ENCODE measurements around the gene GPC5.
"Not testable (repeated sequence)": the region's sequence is repeated elsewhere in the genome, so short reads cannot be mapped to it uniquely, and the experiment has no call there.

The GPC5 gene

GRCh38 chr13:91408971-91409370 lies 10.6 kb downstream of the GPC5 start:
- DNase-seq (ENCODE audit: insufficient read length, low spot score) = no peak
- no peak for TF ChIP-seq CTCF (IDR thresholded peaks at IDR 0.05; ENCODE audit: insufficient read depth, missing control alignments)
- peak; percentile 61 for FAIRE-seq

GRCh38 chr13:91416579-91416978 lies 18.2 kb downstream of the GPC5 start:
- DNase-seq (ENCODE audit: insufficient read length, low spot score); FAIRE-seq: not testable (repeated sequence)

GRCh38 chr13:91417660-91418325 lies 19.4 kb downstream of the GPC5 start:
- no peak for TF ChIP-seq CTCF (IDR thresholded peaks at IDR 0.05; ENCODE audit: insufficient read depth, missing control alignments)
- DNase-seq (ENCODE audit: insufficient read length, low spot score) (no peak), FAIRE-seq (no peak)

- FAIRE-seq (no peak), DNase-seq (ENCODE audit: insufficient read length, low spot score) (no peak)
- TF ChIP-seq CTCF (IDR thresholded peaks at IDR 0.05; ENCODE audit: insufficient read depth, missing control alignments) = no peak
These were observed 28.5 kb downstream of the GPC5 start for GRCh38 chr13:91426913-91427312.

- DNase-seq (ENCODE audit: insufficient read length, low spot score); FAIRE-seq: not testable (repeated sequence)
These were observed 40.3 kb downstream of the GPC5 start for GRCh38 chr13:91438674-91439073.

- TF ChIP-seq CTCF (IDR thresholded peaks at IDR 0.05; ENCODE audit: insufficient read depth, missing control alignments) = no peak
- no peak for DNase-seq (ENCODE audit: insufficient read length, low spot score)
- FAIRE-seq = no peak
These were observed 52.5 kb downstream of the GPC5 start for GRCh38 chr13:91450913-91451312.

- TF ChIP-seq CTCF (IDR thresholded peaks at IDR 0.05; ENCODE audit: insufficient read depth, missing control alignments) = no peak
- DNase-seq (ENCODE audit: insufficient read length, low spot score) = no peak
- no peak for FAIRE-seq
These were observed 56.2 kb downstream of the GPC5 start for GRCh38 chr13:91454666-91455065.

- no peak for FAIRE-seq
- no peak for DNase-seq (ENCODE audit: insufficient read length, low spot score)
- TF ChIP-seq CTCF (IDR thresholded peaks at IDR 0.05; ENCODE audit: insufficient read depth, missing control alignments) = no peak
These were observed 58.4 kb downstream of the GPC5 start for GRCh38 chr13:91456837-91457236.

Measured in D721Med (cell line).